Activated B cell treated with CpG ODN at 0.5 μM for 24 hours (primary cell): ENCODE data around the gene CTNNA2. TPM values are rescaled to one million over a fixed set of nuclear protein-coding genes. Genes with fewer than 3 reads are reported as not detected.

Source experiments
- ATAC-seq: fragments of 200-7000 bp; cut with Tn5 transposase; one replicate; pipeline ENCODE4 v1.10.0; 2021; ENCODE audit warnings: low read depth, mild to moderate bottlenecking, moderate library complexity
- CTCF ChIA-PET: fragments of 350-600 bp; sonication (Branson Sonifier 250); formaldehyde crosslinking; loops from one replicate; lab custom pipeline; 2021; ENCODE audit warnings: antibody characterized with exemption; lab: Charles Lee
- POLR2A ChIA-PET: fragments of 350-600 bp; sonication (Branson Sonifier 250); formaldehyde crosslinking; loops from one replicate; lab custom pipeline; 2021; ENCODE audit warnings: antibody characterized with exemption; lab: Charles Lee
- DNase-seq: peaks from one replicate; pipeline ENCODE4 v3.0.0; 2022
- H3K27ac Mint-ChIP-seq: one replicate; pipeline ENCODE4 v1.8.0; 2020; ENCODE audit warnings: mixed read lengths
- H3K27me3 Mint-ChIP-seq: one replicate; pipeline ENCODE4 v1.8.0; 2021; ENCODE audit warnings: mixed read lengths
- H3K36me3 Mint-ChIP-seq: one replicate; pipeline ENCODE4 v1.8.0; 2021; ENCODE audit warnings: low read depth, mixed read lengths
- H3K4me1 Mint-ChIP-seq: one replicate; pipeline ENCODE4 v1.8.0; 2021; ENCODE audit warnings: mixed read lengths
- H3K4me3 Mint-ChIP-seq: one replicate; pipeline ENCODE4 v1.8.0; 2020; ENCODE audit warnings: mild to moderate bottlenecking, mixed read lengths
- H3K9me3 Mint-ChIP-seq: one replicate; pipeline ENCODE4 v1.8.0; 2020; ENCODE audit warnings: mixed read lengths
- CTCF ChIP-seq: fragments of 200-600 bp; IDR thresholded peaks from one replicate; pipeline ENCODE4 v1.8.0; 2022; ENCODE audit warnings: antibody characterized with exemption, mild to moderate bottlenecking
- intact Hi-C: fragments of 100-400 bp; cut with micrococcal nuclease; formaldehyde crosslinking; loops from one replicate; pipeline ENCODE4 v1.15.1; 2024
- total RNA-seq: library from RNA; stranded (reverse); gene quantifications from 2 replicates; pipeline ENCODE4 v1.2.3, GENCODE V29; 2022

The CTNNA2 gene
- total RNA-seq, 1 donor from 2014 or later, result not detected

GRCh38 chr2:80489717-80490116 lies 976.9 kb downstream of the CTNNA2 start:
- H3K27me3 Mint-ChIP-seq, result no peaks in the 10 kb centered on the region
- ATAC-seq, result no peak
- H3K9me3 Mint-ChIP-seq, result no peaks in the 10 kb centered on the region
- H3K36me3 Mint-ChIP-seq, result no peaks in the 10 kb centered on the region
- DNase-seq, result no peak
- no peak for TF ChIP-seq CTCF
- no peak overlapping the region for H3K4me3 Mint-ChIP-seq
- POLR2A ChIA-PET, result no interaction called here
- no peaks in the 10 kb centered on the region for H3K4me1 Mint-ChIP-seq
- no peak overlapping the region for H3K27ac Mint-ChIP-seq
- intact Hi-C loops, result no loop called here
- CTCF ChIA-PET, result no interaction called here

- ATAC-seq, result no peak
- Mint-ChIP-seq H3K27ac (no peak overlapping the region), H3K4me3 (no peak overlapping the region), H3K36me3 (no peaks in the 10 kb centered on the region), H3K9me3 (no peaks in the 10 kb centered on the region), H3K4me1 (no peaks in the 10 kb centered on the region), H3K27me3 (no peaks in the 10 kb centered on the region)
- CTCF ChIA-PET, result no interaction called here
- POLR2A ChIA-PET, result no interaction called here
- no peak for TF ChIP-seq CTCF
- no peak for DNase-seq
- intact Hi-C loops, result no loop called here
Measured at GRCh38 chr2:80490964-80491363, 978.1 kb downstream of the CTNNA2 start.

GRCh38 chr2:80496346-80496745 lies 983.5 kb downstream of the CTNNA2 start:
- Mint-ChIP-seq H3K27me3 (no peaks in the 10 kb centered on the region), H3K27ac (no peak overlapping the region), H3K9me3 (peaks cover 2% of the 10 kb centered on the region), H3K4me1 (no peaks in the 10 kb centered on the region), H3K4me3 (no peak overlapping the region), H3K36me3 (no peaks in the 10 kb centered on the region)
- CTCF ChIA-PET, result no interaction called here
- DNase-seq, result no peak
- intact Hi-C loops, result no loop called here
- no peak for ATAC-seq
- TF ChIP-seq CTCF, result no peak
- POLR2A ChIA-PET, result no interaction called here

- H3K4me3 Mint-ChIP-seq, result no peak overlapping the region
- no peak for DNase-seq
Measured at GRCh38 chr2:80496775-80497174, 983.9 kb downstream of the CTNNA2 start.

GRCh38 chr2:80499095-80499494 lies 986.2 kb downstream of the CTNNA2 start:
- TF ChIP-seq CTCF, result no peak

More at GRCh38 chr2:80496775-80497174, 983.9 kb downstream of the CTNNA2 start:
- H3K27me3 Mint-ChIP-seq, result no peaks in the 10 kb centered on the region
- ChIA-PET POLR2A (no interaction called here), CTCF (no interaction called here)
- no peak overlapping the region for H3K27ac Mint-ChIP-seq
- no peak for TF ChIP-seq CTCF
- peaks cover 2% of the 10 kb centered on the region for H3K9me3 Mint-ChIP-seq
- no peaks in the 10 kb centered on the region for H3K4me1 Mint-ChIP-seq
- intact Hi-C loops, result no loop called here
- ATAC-seq, result no peak
- no peaks in the 10 kb centered on the region for H3K36me3 Mint-ChIP-seq

More at GRCh38 chr2:80499095-80499494, 986.2 kb downstream of the CTNNA2 start:
- ChIA-PET POLR2A (no interaction called here), CTCF (no interaction called here)
- H3K4me1 Mint-ChIP-seq, result no peaks in the 10 kb centered on the region
- H3K9me3 Mint-ChIP-seq, result peaks cover 2% of the 10 kb centered on the region
- DNase-seq (no peak), ATAC-seq (no peak)
- H3K27me3 Mint-ChIP-seq, result no peaks in the 10 kb centered on the region
- no peak overlapping the region for H3K4me3 Mint-ChIP-seq
- intact Hi-C loops, result no loop called here
- no peaks in the 10 kb centered on the region for H3K36me3 Mint-ChIP-seq
- no peak overlapping the region for H3K27ac Mint-ChIP-seq
